ENCODE measurements around the gene IL1RL2.

- TF ChIP-seq EZH2phosphoT487 (IDR thresholded peaks at IDR 0.05; ENCODE audit: borderline replicate concordance) (no peak), CTCF (conservative IDR thresholded peaks at IDR 0.05; ENCODE audit: low read length) (no peak)
Observed at GRCh38 chr2:102168026-102168771, 18.6 kb upstream of the IL1RL2 start.

All from Loucy (cell line).